ENCODE data around the gene MADD.

- TF ChIP-seq CTCF (IDR thresholded peaks at IDR 0.05): no peak
- TF ChIP-seq POLR2A (IDR thresholded peaks at IDR 0.05): no peak
Measured at GRCh38 chr11:47229161-47229560, 40.8 kb upstream of the MADD start.

Data from thyroid gland (tissue), 4 donors.